Cardiac muscle cell (in vitro differentiated cells and primary cell): ENCODE results near the gene FAM186B. TPM values are rescaled to one million over a fixed set of nuclear protein-coding genes. Genes with fewer than 3 reads are reported as not detected.

ENCODE experiments used
- DNase-seq, 2 donors: peaks; one replicate each; pipeline versions ENCODE4 v3.0.0 to v3.0.0-alpha.2; 2010 to 2017; ENCODE audit warnings: low read depth in 1 of 2, low spot score in 1 of 2
- H3K27ac ChIP-seq: fragments of 200-600 bp; sonication (generic); 2 replicates; pipeline ENCODE4 v1.5.1; 2016
- H3K27me3 ChIP-seq: fragments of 200-600 bp; sonication (generic); 2 replicates; pipeline ENCODE4 v1.6.0; 2016; ENCODE audit warnings: control low read depth
- H3K36me3 ChIP-seq: fragments of 200-600 bp; sonication (generic); 2 replicates; pipeline ENCODE4 v1.5.1; 2016; ENCODE audit warnings: control low read depth
- H3K4me1 ChIP-seq: fragments of 200-600 bp; sonication (generic); 2 replicates; pipeline ENCODE4 v1.8.1; 2017; ENCODE audit warnings: low read depth, mild to moderate bottlenecking, mixed run types
- H3K4me3 ChIP-seq: fragments of 200-600 bp; sonication (generic); 2 replicates; pipeline ENCODE4 v1.5.1; 2016; ENCODE audit warnings: mild to moderate bottlenecking
- H3K9me3 ChIP-seq: fragments of 200-600 bp; sonication (generic); 2 replicates; pipeline ENCODE4 v1.5.1; 2017; ENCODE audit warnings: low read depth, mild to moderate bottlenecking, control low read depth
- polyA plus RNA-seq: library from polyadenylated mRNA; unstranded; fragments of >200 nt; fragmentation: Nextera tagmentation; extraction: Ambion mirVana; gene quantifications from 2 replicates; pipeline ENCODE4 v1.2.1, GENCODE V29; 2016
- total RNA-seq: library from RNA; depleted of rRNA; stranded (reverse); fragments of >200 nt; gene quantifications from 2 replicates; pipeline ENCODE4 v1.2.3, GENCODE V29; 2016
- TF ChIP-seq, protein P1 (sequence below): IDR thresholded peaks from 2 replicates; pipeline ENCODE4 v1.5.1; 2012; ENCODE audit warnings: low read depth, mild to moderate bottlenecking, low read length

Gene FAM186B
- total and polyA plus RNA-seq, 2 experiments from 2014 or later: 0.99 to 1.6 TPM

DNA sequence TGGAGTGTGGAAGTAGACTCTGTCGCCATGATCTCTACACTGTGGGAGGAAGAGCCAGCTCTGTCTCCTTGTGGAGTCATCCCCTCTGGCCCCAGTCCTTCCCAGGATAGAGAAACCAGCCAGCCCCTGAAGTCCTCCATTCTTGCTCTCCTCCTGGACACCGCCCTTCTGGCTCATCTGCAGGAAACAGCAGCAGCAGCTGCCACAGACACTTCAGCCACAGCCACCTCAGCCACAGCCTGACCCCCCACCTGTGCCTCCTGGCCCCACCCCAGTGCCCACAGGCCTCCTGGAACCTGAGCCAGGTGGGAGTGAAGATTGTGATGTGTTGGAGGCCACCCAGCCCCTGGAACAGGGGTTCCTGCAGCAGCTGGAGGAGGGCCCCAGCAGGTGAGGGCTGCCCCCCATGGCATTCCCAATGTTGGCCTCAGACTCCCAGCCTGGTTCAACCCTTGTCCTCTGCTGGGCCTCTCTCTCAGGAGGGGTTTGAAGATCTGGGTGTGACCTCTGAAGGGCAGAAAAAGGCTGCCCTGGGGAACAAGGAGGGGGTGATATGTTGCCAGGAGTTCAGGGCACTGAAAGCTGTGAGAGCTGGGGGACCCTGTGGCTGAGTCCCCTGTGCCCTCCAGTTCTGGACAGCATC is 28.4 kb upstream of the FAM186B start:
- Histone ChIP-seq H3K4me1 (peaks cover 11% of the 10 kb centered on the region), H3K27me3 (no peaks in the 10 kb centered on the region), H3K9me3 (no peaks in the 10 kb centered on the region), H3K4me3 (no peak overlapping the region), H3K27ac (no peak overlapping the region), H3K36me3 (peaks cover 4% of the 10 kb centered on the region)
- no peak for DNase-seq
- TF ChIP-seq, protein P1, sequence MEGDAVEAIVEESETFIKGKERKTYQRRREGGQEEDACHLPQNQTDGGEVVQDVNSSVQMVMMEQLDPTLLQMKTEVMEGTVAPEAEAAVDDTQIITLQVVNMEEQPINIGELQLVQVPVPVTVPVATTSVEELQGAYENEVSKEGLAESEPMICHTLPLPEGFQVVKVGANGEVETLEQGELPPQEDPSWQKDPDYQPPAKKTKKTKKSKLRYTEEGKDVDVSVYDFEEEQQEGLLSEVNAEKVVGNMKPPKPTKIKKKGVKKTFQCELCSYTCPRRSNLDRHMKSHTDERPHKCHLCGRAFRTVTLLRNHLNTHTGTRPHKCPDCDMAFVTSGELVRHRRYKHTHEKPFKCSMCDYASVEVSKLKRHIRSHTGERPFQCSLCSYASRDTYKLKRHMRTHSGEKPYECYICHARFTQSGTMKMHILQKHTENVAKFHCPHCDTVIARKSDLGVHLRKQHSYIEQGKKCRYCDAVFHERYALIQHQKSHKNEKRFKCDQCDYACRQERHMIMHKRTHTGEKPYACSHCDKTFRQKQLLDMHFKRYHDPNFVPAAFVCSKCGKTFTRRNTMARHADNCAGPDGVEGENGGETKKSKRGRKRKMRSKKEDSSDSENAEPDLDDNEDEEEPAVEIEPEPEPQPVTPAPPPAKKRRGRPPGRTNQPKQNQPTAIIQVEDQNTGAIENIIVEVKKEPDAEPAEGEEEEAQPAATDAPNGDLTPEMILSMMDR: no peak

DNA sequence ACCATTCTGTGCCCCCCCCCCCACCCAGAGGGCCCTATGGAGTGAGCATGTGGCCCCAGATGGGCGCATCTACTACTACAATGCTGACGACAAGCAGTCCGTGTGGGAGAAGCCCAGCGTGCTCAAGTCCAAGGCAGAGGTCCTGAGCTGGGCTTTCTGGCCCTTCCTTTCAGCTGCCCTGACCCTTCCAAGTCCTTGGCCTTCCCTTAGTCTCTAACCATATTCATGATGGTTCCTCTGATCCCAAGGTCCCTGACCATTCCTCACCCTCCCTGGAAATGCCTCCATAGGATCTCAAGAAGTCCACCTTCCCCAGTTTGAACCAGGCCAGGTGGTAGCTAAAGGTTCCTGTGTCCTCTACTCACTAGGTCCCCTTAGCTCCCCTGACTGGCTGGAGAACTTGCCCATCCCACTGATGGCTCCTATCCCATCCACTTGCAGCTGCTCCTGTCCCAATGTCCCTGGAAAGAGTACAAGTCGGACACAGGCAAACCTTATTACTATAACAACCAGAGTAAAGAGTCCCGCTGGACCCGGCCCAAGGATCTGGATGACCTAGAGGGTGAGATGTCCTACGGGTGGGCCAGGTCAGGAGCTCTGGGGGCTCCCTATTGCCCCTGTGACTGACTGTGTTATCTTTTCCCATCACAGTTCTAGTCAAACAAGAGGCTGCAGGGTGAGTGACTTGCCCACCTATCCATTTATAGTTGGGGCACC is 27.7 kb upstream of the FAM186B start:
- no peak overlapping the region for H3K27ac ChIP-seq
- DNase-seq: no peak
- TF ChIP-seq, protein P1: no peak
- peaks cover 11% of the 10 kb centered on the region for H3K4me1 ChIP-seq
- H3K27me3 ChIP-seq: no peaks in the 10 kb centered on the region
- no peak overlapping the region for H3K4me3 ChIP-seq
- no peaks in the 10 kb centered on the region for H3K36me3 ChIP-seq
- no peaks in the 10 kb centered on the region for H3K9me3 ChIP-seq

DNA sequence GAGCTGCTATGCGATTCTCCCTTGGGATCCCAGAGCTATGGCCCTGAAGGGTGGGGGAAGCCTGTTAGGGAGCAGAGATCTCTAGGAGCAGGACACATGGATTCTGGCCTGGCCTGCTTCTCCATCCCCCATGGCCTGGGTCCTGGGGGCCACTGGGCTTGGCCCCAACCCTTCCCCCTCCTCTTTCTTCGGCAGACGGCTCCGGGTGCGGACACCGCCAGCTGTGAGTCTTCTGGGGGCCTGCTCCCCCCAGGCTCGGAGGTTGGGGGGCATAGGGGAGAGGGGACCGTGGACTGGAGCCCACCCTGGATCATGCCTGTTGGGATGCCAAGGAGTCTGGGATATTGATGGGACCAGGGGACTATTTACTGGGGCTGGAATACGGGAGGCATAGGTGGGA is 27.0 kb upstream of the FAM186B start:
- TF ChIP-seq, protein P1: no peak
- no peaks in the 10 kb centered on the region for H3K9me3 ChIP-seq

GRCh38 chr12:49631336-49631907 is 26.0 kb upstream of the FAM186B start:
- Histone ChIP-seq H3K27me3 (no peaks in the 10 kb centered on the region), H3K36me3 (no peaks in the 10 kb centered on the region), H3K4me1 (no peaks in the 10 kb centered on the region), H3K4me3 (no peak overlapping the region), H3K27ac (no peak overlapping the region), H3K9me3 (no peaks in the 10 kb centered on the region)
- TF ChIP-seq, protein P1: no peak
- DNase-seq: no peak

More for the DNA sequence above, 27.0 kb upstream of the FAM186B start:
- H3K36me3 ChIP-seq: no peaks in the 10 kb centered on the region
- H3K27me3 ChIP-seq: no peaks in the 10 kb centered on the region
- no peak overlapping the region for H3K27ac ChIP-seq
- peaks cover 8% of the 10 kb centered on the region for H3K4me1 ChIP-seq
- DNase-seq: no peak
- no peak overlapping the region for H3K4me3 ChIP-seq

GRCh38 chr12:49627752-49628360 is 22.4 kb upstream of the FAM186B start:
- H3K27ac ChIP-seq: no peak overlapping the region
- H3K9me3 ChIP-seq: no peaks in the 10 kb centered on the region
- DNase-seq: peak in 1 of 2 donors; percentile 46
- H3K4me1 ChIP-seq: no peaks in the 10 kb centered on the region
- TF ChIP-seq, protein P1: no peak
- H3K4me3 ChIP-seq: no peak overlapping the region
- H3K27me3 ChIP-seq: no peaks in the 10 kb centered on the region
- no peaks in the 10 kb centered on the region for H3K36me3 ChIP-seq
